HCT116 (cell line): ENCODE measurements around the gene AQP1. TPM values are rescaled to one million over a fixed set of nuclear protein-coding genes. Genes with fewer than 3 reads are reported as not detected.

Experiments
- ATAC-seq: fragments of 200-7000 bp; cut with Tn5 transposase; 2 replicates; pipeline ENCODE4 v1.9.1; 2020; ENCODE audit warnings: mild to moderate bottlenecking, moderate library complexity
- BruUV-seq: library from RNA; stranded (reverse); fragments of 400-500 nt; replicated peaks from 2 replicates; lab custom pipeline; 2021; lab: Mats Ljungman, UMichigan
- CTCF ChIA-PET: fragments of 300-600 bp; sonication (Branson Sonifier 250); formaldehyde crosslinking; loops from one replicate; lab custom pipeline; 2021; ENCODE audit warnings: antibody characterized with exemption; lab: Charles Lee
- POLR2A ChIA-PET: fragments of 300-600, 350-600 bp; sonication (Branson Sonifier 250); formaldehyde crosslinking; loops from one replicate; lab custom pipeline; 2021; ENCODE audit warnings: antibody characterized with exemption; lab: Charles Lee
- RAD21 ChIA-PET, 2 experiments: fragments of 300-600 bp; sonication (Branson Sonifier 250); formaldehyde crosslinking; loops; one replicate each; lab custom pipeline; 2023; ENCODE audit warnings: low total read pairs in 2 of 2; ENCODE audit not compliant: uncharacterized antibody in 2 of 2, unreplicated experiment in 2 of 2, low non-redundant PET in 1 of 2; lab: Charles Lee
- DNase-seq: peaks from one replicate; pipeline ENCODE4 v3.0.0-alpha.2; 2010; ENCODE audit warnings: low read depth, low spot score
- H2AFZ ChIP-seq: fragments of 200-600 bp; shearing (Covaris generic), sonication (generic); 2 replicates; pipeline ENCODE4 v1.6.1; 2017; ENCODE audit warnings: low read depth, mixed run types, mixed read lengths, antibody characterized with exemption, low read length; ENCODE audit not compliant: poor library complexity, severe bottlenecking
- H3K27ac ChIP-seq: 2 replicates; pipeline ENCODE4 v1.5.1; 2012; ENCODE audit warnings: low read depth, low read length
- H3K27me3 ChIP-seq: fragments of 200-600 bp; sonication (generic); 2 replicates; pipeline ENCODE4 v1.6.1; 2016; ENCODE audit warnings: mixed run types, low read length, mixed read lengths; ENCODE audit not compliant: insufficient read depth
- H3K36me3 ChIP-seq, 2 experiments: fragments of 200-500 bp in 1 of 2; fragments of 200-600 bp in 1 of 2; sonication (Bioruptor generic) in 1 of 2; sonication (generic) in 1 of 2; 2 replicates each; pipeline versions ENCODE4 v1.5.1 to v1.6.1; 2014 to 2016; ENCODE audit warnings: low read length in 2 of 2, inconsistent platforms in 1 of 2, mixed read lengths in 1 of 2, mixed run types in 1 of 2; ENCODE audit not compliant: insufficient read depth in 2 of 2, control insufficient read depth in 1 of 2
- H3K4me1 ChIP-seq, 2 experiments: fragments of 200-600 bp in 1 of 2; sonication (generic) in 1 of 2; 2 replicates each; pipeline versions ENCODE4 v1.5.1 to v1.6.1; 2012 to 2017; ENCODE audit warnings: low read length in 2 of 2, inconsistent platforms in 1 of 2, mild to moderate bottlenecking in 1 of 2, mixed read lengths in 1 of 2, mixed run types in 1 of 2, moderate library complexity in 1 of 2; ENCODE audit not compliant: insufficient read depth in 2 of 2, control insufficient read depth in 1 of 2
- H3K4me2 ChIP-seq: fragments of 200-600 bp; sonication (generic); 2 replicates; pipeline ENCODE4 v1.6.1; 2017; ENCODE audit warnings: mixed run types, low read length, mixed read lengths
- H3K4me3 ChIP-seq, 2 experiments: fragments of 200-600 bp in 1 of 2; sonication (generic) in 1 of 2; replicated peaks in 1 of 2; 2 replicates each; pipeline ENCODE4 v1.5.1; 2011 to 2016; ENCODE audit warnings: low read length in 2 of 2, control low read depth in 1 of 2, low read depth in 1 of 2, mild to moderate bottlenecking in 1 of 2, mixed read lengths in 1 of 2, mixed run types in 1 of 2
- H3K79me2 ChIP-seq: fragments of 200-600 bp; sonication (generic); 2 replicates; pipeline ENCODE4 v1.6.1; 2017; ENCODE audit warnings: mild to moderate bottlenecking, mixed run types, low read length, moderate library complexity, mixed read lengths; ENCODE audit not compliant: insufficient read depth
- H3K9ac ChIP-seq: fragments of 200-600 bp; sonication (generic); 2 replicates; pipeline ENCODE4 v1.6.1; 2016; ENCODE audit warnings: low read length, mixed read lengths
- H3K9me2 ChIP-seq: fragments of 200-600 bp; sonication (generic), shearing (Covaris generic); 2 replicates; pipeline ENCODE4 v1.6.1; 2017; ENCODE audit warnings: mixed run types, mild to moderate bottlenecking, moderate library complexity; ENCODE audit not compliant: insufficient read depth
- H3K9me3 ChIP-seq, 2 experiments: fragments of 200-500 bp in 1 of 2; fragments of 200-600 bp in 1 of 2; sonication (Bioruptor generic) in 1 of 2; sonication (generic) in 1 of 2; 2 replicates each; pipeline ENCODE4 v1.6.1; 2014 to 2017; ENCODE audit warnings: low read length in 2 of 2, mixed read lengths in 2 of 2, inconsistent platforms in 1 of 2, low read depth in 1 of 2, mild to moderate bottlenecking in 1 of 2, mixed run types in 1 of 2, moderate library complexity in 1 of 2; ENCODE audit not compliant: control insufficient read depth in 1 of 2, insufficient read depth in 1 of 2
- H4K20me1 ChIP-seq: fragments of 200-600 bp; sonication (generic), shearing (Covaris generic); 2 replicates; pipeline ENCODE4 v1.6.1; 2017; ENCODE audit warnings: mixed run types, mild to moderate bottlenecking, moderate library complexity; ENCODE audit not compliant: insufficient read depth
- CBX3 ChIP-seq: IDR thresholded peaks from 2 replicates; pipeline ENCODE4 v1.6.1; 2012; ENCODE audit warnings: low read depth
- CTCF ChIP-seq, 3 experiments: fragments of 200-600 bp in 1 of 3; sonication (generic) in 1 of 3; IDR thresholded peaks in 2 of 3; conservative IDR thresholded peaks in 1 of 3; 2 replicates each; pipeline ENCODE4 v1.5.1; 2012 to 2017; ENCODE audit warnings: low read depth in 2 of 3, low read length in 2 of 3, antibody characterized with exemption in 1 of 3, borderline replicate concordance in 1 of 3, control low read depth in 1 of 3, mild to moderate bottlenecking in 1 of 3, mixed read lengths in 1 of 3, mixed run types in 1 of 3, moderate library complexity in 1 of 3; ENCODE audit not compliant: insufficient read depth in 1 of 3
- EGR1 ChIP-seq: IDR thresholded peaks from 2 replicates; pipeline ENCODE4 v1.6.1; 2012; ENCODE audit warnings: low read depth
- ELF1 ChIP-seq: IDR thresholded peaks from 2 replicates; pipeline ENCODE4 v1.6.1; 2012; ENCODE audit warnings: low read depth, borderline replicate concordance
- EZH2 ChIP-seq: fragments of 200-600 bp; sonication (generic); IDR thresholded peaks from 2 replicates; pipeline ENCODE4 v1.6.1; 2017; ENCODE audit warnings: antibody characterized with exemption, mixed run types
- FOSL1 ChIP-seq: IDR thresholded peaks from 2 replicates; pipeline ENCODE4 v1.6.1; 2012; ENCODE audit warnings: low read depth
- MAX ChIP-seq: IDR thresholded peaks from 2 replicates; pipeline ENCODE4 v1.6.1; 2012
- POLR2AphosphoS5 ChIP-seq: IDR thresholded peaks from 2 replicates; pipeline ENCODE4 v1.6.1; 2011; ENCODE audit warnings: mild to moderate bottlenecking, low read depth, low read length, moderate library complexity
- RAD21 ChIP-seq: IDR thresholded peaks from 2 replicates; pipeline ENCODE4 v1.6.1; 2012; ENCODE audit warnings: low read depth, mild to moderate bottlenecking
- REST ChIP-seq: IDR thresholded peaks from 2 replicates; pipeline ENCODE4 v1.6.1; 2012; ENCODE audit warnings: low read depth
- SRF ChIP-seq: IDR thresholded peaks from 2 replicates; pipeline ENCODE4 v1.6.1; 2012; ENCODE audit warnings: low read depth
- YY1 ChIP-seq: IDR thresholded peaks from 2 replicates; pipeline ENCODE4 v1.6.1; 2011; ENCODE audit warnings: low read length, low read depth, moderate library complexity, mild to moderate bottlenecking; ENCODE audit not compliant: insufficient replicate concordance; ENCODE audit errors: extremely low read depth
- ZNF274 ChIP-seq: fragments of 200-500 bp; sonication (Bioruptor generic); IDR thresholded peaks from 2 replicates; pipeline ENCODE4 v1.6.1; 2014; ENCODE audit warnings: mild to moderate bottlenecking, low read depth, low read length, inconsistent platforms
- intact Hi-C: fragments of 100-400 bp; cut with micrococcal nuclease; formaldehyde crosslinking; loops from 2 replicates; pipeline ENCODE4 v1.10.0; 2022
- total RNA-seq: library from RNA; stranded (reverse); gene quantifications from one replicate; pipeline ENCODE4 v1.2.1, GENCODE V29; 2021; ENCODE audit not compliant: unreplicated experiment
- TF ChIP-seq, protein P1 (sequence below): IDR thresholded peaks from 2 replicates; pipeline ENCODE4 v1.6.1; 2011; ENCODE audit warnings: mild to moderate bottlenecking, low read length, moderate library complexity; ENCODE audit not compliant: insufficient replicate concordance; ENCODE audit errors: extremely low read depth

The AQP1 gene
- total RNA-seq, 1 experiment from 2014 or later = 2.0 TPM

- DNase-seq = no peak
- POLR2A ChIA-PET = no interaction called here
- no peak for ATAC-seq
- H3K27me3 ChIP-seq = no peaks in the 10 kb centered on the region
- CTCF ChIA-PET = no interaction called here
- TF ChIP-seq YY1 (no peak), RAD21 (no peak), EGR1 (no peak), MAX (no peak), ELF1 (no peak)
- TF ChIP-seq, protein P1, sequence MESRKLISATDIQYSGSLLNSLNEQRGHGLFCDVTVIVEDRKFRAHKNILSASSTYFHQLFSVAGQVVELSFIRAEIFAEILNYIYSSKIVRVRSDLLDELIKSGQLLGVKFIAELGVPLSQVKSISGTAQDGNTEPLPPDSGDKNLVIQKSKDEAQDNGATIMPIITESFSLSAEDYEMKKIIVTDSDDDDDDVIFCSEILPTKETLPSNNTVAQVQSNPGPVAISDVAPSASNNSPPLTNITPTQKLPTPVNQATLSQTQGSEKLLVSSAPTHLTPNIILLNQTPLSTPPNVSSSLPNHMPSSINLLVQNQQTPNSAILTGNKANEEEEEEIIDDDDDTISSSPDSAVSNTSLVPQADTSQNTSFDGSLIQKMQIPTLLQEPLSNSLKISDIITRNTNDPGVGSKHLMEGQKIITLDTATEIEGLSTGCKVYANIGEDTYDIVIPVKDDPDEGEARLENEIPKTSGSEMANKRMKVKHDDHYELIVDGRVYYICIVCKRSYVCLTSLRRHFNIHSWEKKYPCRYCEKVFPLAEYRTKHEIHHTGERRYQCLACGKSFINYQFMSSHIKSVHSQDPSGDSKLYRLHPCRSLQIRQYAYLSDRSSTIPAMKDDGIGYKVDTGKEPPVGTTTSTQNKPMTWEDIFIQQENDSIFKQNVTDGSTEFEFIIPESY = no peak
- no peaks in the 10 kb centered on the region for H3K9me2 ChIP-seq
- RAD21 ChIA-PET = no interaction called here
- no peaks in the 10 kb centered on the region for H3K79me2 ChIP-seq
- no peaks in the 10 kb centered on the region for H3K9me3 ChIP-seq
- no peak overlapping the region for H3K27ac ChIP-seq
- BruUV-seq = no TSS peak
- intact Hi-C loops = no loop called here
- H3K36me3 ChIP-seq = no peaks in the 10 kb centered on the region
- no peak overlapping the region for H3K9ac ChIP-seq
- no peak overlapping the region for H3K4me2 ChIP-seq
- H4K20me1 ChIP-seq = no peaks in the 10 kb centered on the region
- H3K4me1 ChIP-seq = peaks cover 14 to 38% of the 10 kb centered on the region in 2 experiments
- H3K4me3 ChIP-seq = no peak overlapping the region
- no peak overlapping the region for H2AFZ ChIP-seq
Measured at GRCh38 chr7:30916255-30916654, 4.6 kb downstream of the AQP1 start.

DNA sequence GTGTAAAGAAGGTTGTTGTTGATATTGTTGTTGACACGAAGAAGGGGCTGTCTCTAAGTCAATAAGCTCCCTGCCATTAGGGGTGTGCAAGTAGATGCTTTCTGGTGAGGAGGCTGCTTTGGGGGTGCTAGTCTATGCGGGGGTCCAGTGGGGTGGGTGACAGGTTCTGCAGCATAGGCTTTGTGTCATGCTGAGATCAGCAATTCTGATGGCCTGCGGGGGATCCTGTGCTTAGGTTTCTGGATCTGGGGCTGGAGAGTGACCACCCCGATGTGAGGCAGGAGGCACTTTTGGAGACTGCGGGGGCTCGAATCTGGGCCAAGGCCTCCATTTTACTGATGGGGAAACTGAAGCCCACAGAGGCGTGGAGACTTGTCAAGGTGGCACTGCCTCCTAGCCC is 5.1 kb downstream of the AQP1 start:
- no peak overlapping the region for H3K4me2 ChIP-seq
- BruUV-seq = no TSS peak
- H3K79me2 ChIP-seq = no peaks in the 10 kb centered on the region
- H3K9me2 ChIP-seq = no peaks in the 10 kb centered on the region
- ChIA-PET CTCF (no interaction called here), POLR2A (no interaction called here), RAD21 (no interaction called here)
- H3K9me3 ChIP-seq = no peaks in the 10 kb centered on the region
- DNase-seq (no peak), ATAC-seq (no peak)
- H3K4me3 ChIP-seq = no peak overlapping the region
- peaks cover 17 to 43% of the 10 kb centered on the region in 2 experiments for H3K4me1 ChIP-seq
- no peaks in the 10 kb centered on the region for H3K36me3 ChIP-seq
- no peak overlapping the region for H3K9ac ChIP-seq
- no peak overlapping the region for H3K27ac ChIP-seq
- intact Hi-C loops = no loop called here
- H3K27me3 ChIP-seq = no peaks in the 10 kb centered on the region
- H2AFZ ChIP-seq = no peak overlapping the region
- H4K20me1 ChIP-seq = no peaks in the 10 kb centered on the region
- no peak for TF ChIP-seq SRF
- TF ChIP-seq CBX3 = no peak
- TF ChIP-seq FOSL1 = no peak
- no peak for TF ChIP-seq CTCF (IDR thresholded peaks at IDR 0.05 in 2 of 3, conservative IDR thresholded peaks at IDR 0.05 in 1 of 3; ENCODE audit: borderline replicate concordance in 1 of 3, insufficient read depth in 1 of 3, low read depth in 2 of 3, low read length in 2 of 3)
- no peak for TF ChIP-seq EZH2
- TF ChIP-seq REST = no peak
- TF ChIP-seq POLR2AphosphoS5 = no peak
- TF ChIP-seq ZNF274 = no peak
